ENCODE data around the gene OR56A5.
"Not testable (repeated sequence)": the region's sequence is repeated elsewhere in the genome, so short reads cannot be mapped to it uniquely, and the experiment has no call there.

The OR56A5 gene

GRCh38 chr11:5973530-5973929, 5.2 kb upstream of the OR56A5 start:
- no peak for DNase-seq (ENCODE audit: low spot score)
- in situ Hi-C loops (cut with MboI; ENCODE audit: low sequenced_read_pairs, unreplicated experiment): no loop called here
- no peak for TF ChIP-seq CTCF (IDR thresholded peaks at IDR 0.05; ENCODE audit: borderline replicate concordance, control extremely low read depth, extremely low read depth, insufficient read depth, missing control alignments)

GRCh38 chr11:5967708-5968107, 586 bp downstream of the OR56A5 start:
- no peak for TF ChIP-seq CTCF (IDR thresholded peaks at IDR 0.05; ENCODE audit: borderline replicate concordance, control extremely low read depth, extremely low read depth, insufficient read depth, missing control alignments)
- in situ Hi-C loops (cut with MboI; ENCODE audit: low sequenced_read_pairs, unreplicated experiment): no loop called here
- DNase-seq (ENCODE audit: low spot score): no peak

- in situ Hi-C loops (cut with MboI; ENCODE audit: low sequenced_read_pairs, unreplicated experiment): no loop called here
- TF ChIP-seq CTCF (IDR thresholded peaks at IDR 0.05; ENCODE audit: borderline replicate concordance, control extremely low read depth, extremely low read depth, insufficient read depth, missing control alignments): no peak
- DNase-seq (ENCODE audit: low spot score): no peak
Measured at GRCh38 chr11:5966958-5967357, 1.3 kb downstream of the OR56A5 start.

- in situ Hi-C loops (cut with MboI; ENCODE audit: low sequenced_read_pairs, unreplicated experiment); DNase-seq (ENCODE audit: low spot score): not testable (repeated sequence)
Measured at GRCh38 chr11:5960704-5961320, 7.5 kb downstream of the OR56A5 start.

- in situ Hi-C loops (cut with MboI; ENCODE audit: low sequenced_read_pairs, unreplicated experiment): no loop called here
- no peak for TF ChIP-seq CTCF (IDR thresholded peaks at IDR 0.05; ENCODE audit: borderline replicate concordance, control extremely low read depth, extremely low read depth, insufficient read depth, missing control alignments)
- DNase-seq (ENCODE audit: low spot score): no peak
Measured at GRCh38 chr11:5955586-5955985, 12.7 kb downstream of the OR56A5 start.

- in situ Hi-C loops (cut with MboI; ENCODE audit: low sequenced_read_pairs, unreplicated experiment): no loop called here
- DNase-seq (ENCODE audit: low spot score): no peak
- TF ChIP-seq CTCF (IDR thresholded peaks at IDR 0.05; ENCODE audit: borderline replicate concordance, control extremely low read depth, extremely low read depth, insufficient read depth, missing control alignments): no peak
Measured at GRCh38 chr11:5941951-5942350, 26.3 kb downstream of the OR56A5 start, which contains the start of gene OR56A3. OR56A3 (plus strand) TSS chr11:5942251; CDS start chr11:5947347, 5,096 bp downstream.

- in situ Hi-C loops (cut with MboI; ENCODE audit: low sequenced_read_pairs, unreplicated experiment): no loop called here
- DNase-seq (ENCODE audit: low spot score): no peak
- TF ChIP-seq CTCF (IDR thresholded peaks at IDR 0.05; ENCODE audit: borderline replicate concordance, control extremely low read depth, extremely low read depth, insufficient read depth, missing control alignments): no peak
Measured at GRCh38 chr11:5940748-5941147, 27.5 kb downstream of the OR56A5 start.

All from GM13976 (cell line).